ENCODE measurements around the gene SPATA25. TPM values are rescaled to one million over a fixed set of nuclear protein-coding genes. Genes with fewer than 3 reads are reported as not detected.

Gene SPATA25
- total RNA-seq, result 1.2 and 1.4 TPM in 2 replicates

GRCh38 chr20:45887346-45887715 is at the start of gene SPATA25:
TSS of gene SPATA25 (minus strand) at chr20:45887622. CDS start at chr20:45887590, 32 bp downstream.
- peak; percentile 42 for DNase-seq (ENCODE audit: insufficient read length, low spot score, missing footprints)
- H3K9me3 ChIP-seq (ENCODE audit: low read depth, low read length), result no peaks in the 10 kb centered on the region
- peaks cover 34% of the 10 kb centered on the region for H3K4me1 ChIP-seq (ENCODE audit: insufficient read depth, low read length)
- H3K36me3 ChIP-seq (ENCODE audit: insufficient read depth, low read length), result peaks cover 20% of the 10 kb centered on the region
- H3K27ac ChIP-seq (ENCODE audit: low read depth, low read length), result no peak within 1 kb of the TSS
- peaks cover 27% of the 10 kb centered on the region for H3K79me2 ChIP-seq (ENCODE audit: insufficient read depth, low read length)
- no peak within 1 kb of the TSS for H3K4me3 ChIP-seq (ENCODE audit: insufficient read depth, low read length)
- H3K27me3 ChIP-seq (ENCODE audit: insufficient read depth, low read length), result no peaks in the 10 kb centered on the region
- H2AFZ ChIP-seq (ENCODE audit: low read length), result no peak within 1 kb of the TSS
- TF ChIP-seq CTCF (IDR thresholded peaks at IDR 0.05; ENCODE audit: extremely low read depth, low read depth, low read length), result no peak
- peaks cover 10% of the 10 kb centered on the region for H4K20me1 ChIP-seq (ENCODE audit: insufficient read depth, low read length)
- no peak within 1 kb of the TSS for H3K4me2 ChIP-seq (ENCODE audit: insufficient read depth, low read length)

- Histone ChIP-seq H3K27ac (ENCODE audit: low read depth, low read length) (peak overlapping the region; percentile 92), H2AFZ (ENCODE audit: low read length) (peak overlapping the region; percentile 92), H3K36me3 (ENCODE audit: insufficient read depth, low read length) (peaks cover 37% of the 10 kb centered on the region), H3K27me3 (ENCODE audit: insufficient read depth, low read length) (no peaks in the 10 kb centered on the region), H3K9me3 (ENCODE audit: low read depth, low read length) (no peaks in the 10 kb centered on the region), H3K79me2 (ENCODE audit: insufficient read depth, low read length) (peaks cover 53% of the 10 kb centered on the region), H3K4me2 (ENCODE audit: insufficient read depth, low read length) (peak overlapping the region; percentile 87), H3K4me3 (ENCODE audit: insufficient read depth, low read length) (peak overlapping the region; percentile 100), H4K20me1 (ENCODE audit: insufficient read depth, low read length) (peaks cover 40% of the 10 kb centered on the region), H3K4me1 (ENCODE audit: insufficient read depth, low read length) (peaks cover 16% of the 10 kb centered on the region)
- peak; percentile 93 for DNase-seq (ENCODE audit: insufficient read length, low spot score, missing footprints)
- no peak for TF ChIP-seq CTCF (IDR thresholded peaks at IDR 0.05; ENCODE audit: extremely low read depth, low read depth, low read length)
Observed at GRCh38 chr20:45935416-45936046, 48.1 kb upstream of the SPATA25 start.

GRCh38 chr20:45934586-45935415 is 47.4 kb upstream of the SPATA25 start, which contains the start of gene PCIF1:
TSS of gene PCIF1 (plus strand) at chr20:45934683. CDS start at chr20:45939000, 4,317 bp downstream.
- peak; percentile 100 for DNase-seq (ENCODE audit: insufficient read length, low spot score, missing footprints)
- H3K27me3 ChIP-seq (ENCODE audit: insufficient read depth, low read length), result no peaks in the 10 kb centered on the region
- H3K36me3 ChIP-seq (ENCODE audit: insufficient read depth, low read length), result peaks cover 30% of the 10 kb centered on the region
- no peak for TF ChIP-seq CTCF (IDR thresholded peaks at IDR 0.05; ENCODE audit: extremely low read depth, low read depth, low read length)
- peak within 1 kb of the TSS; percentile 100 for H3K4me3 ChIP-seq (ENCODE audit: insufficient read depth, low read length)
- H3K27ac ChIP-seq (ENCODE audit: low read depth, low read length), result peak within 1 kb of the TSS; percentile 95
- H3K9me3 ChIP-seq (ENCODE audit: low read depth, low read length), result no peaks in the 10 kb centered on the region
- H3K4me2 ChIP-seq (ENCODE audit: insufficient read depth, low read length), result peak within 1 kb of the TSS; percentile 99
- peak within 1 kb of the TSS; percentile 94 for H2AFZ ChIP-seq (ENCODE audit: low read length)
- H3K79me2 ChIP-seq (ENCODE audit: insufficient read depth, low read length), result peaks cover 53% of the 10 kb centered on the region
- H4K20me1 ChIP-seq (ENCODE audit: insufficient read depth, low read length), result peaks cover 46% of the 10 kb centered on the region
- peaks cover 16% of the 10 kb centered on the region for H3K4me1 ChIP-seq (ENCODE audit: insufficient read depth, low read length)

Measured in osteoblast (primary cell).